Stomach (tissue), 9 donors: ENCODE data around the gene MCC. TPM values are rescaled to one million over a fixed set of nuclear protein-coding genes. Genes with fewer than 3 reads are reported as not detected.

Experiments used
- DNase-seq, 2 donors: peaks; one replicate each; pipeline versions ENCODE4 v3.0.0 to v3.0.0-alpha.2; 2013 to 2019
- H3K27ac ChIP-seq, 5 donors: fragments of 200-600 bp in 4 of 5; sonication (generic) in 4 of 5; one replicate each; pipeline ENCODE4 v1.5.1; 2013 to 2019; ENCODE audit warnings: mild to moderate bottlenecking in 1 of 5, moderate library complexity in 1 of 5
- H3K27me3 ChIP-seq, 3 donors: fragments of 200-600 bp; sonication (generic); one replicate each; pipeline ENCODE4 v1.5.1; 2017 to 2019; ENCODE audit warnings: mixed run types in 1 of 3
- H3K36me3 ChIP-seq, 4 donors: fragments of 200-600 bp; sonication (generic); 1 replicate in 3 of 4; 2 replicates in 1 of 4; pipeline ENCODE4 v1.5.1; 2016 to 2019
- H3K4me1 ChIP-seq, 4 donors: fragments of 200-600 bp; sonication (generic); one replicate each; pipeline ENCODE4 v1.5.1; 2016 to 2019
- H3K4me3 ChIP-seq, 4 donors: fragments of 200-600 bp; sonication (generic) in 3 of 4; one replicate each; pipeline ENCODE4 v1.5.1; 2016 to 2019; ENCODE audit warnings: mild to moderate bottlenecking in 1 of 4
- H3K9me3 ChIP-seq, 4 donors: fragments of 200-600 bp; sonication (generic); one replicate each; pipeline ENCODE4 v1.5.1; 2016 to 2019
- EP300 ChIP-seq: sonication (generic); formaldehyde crosslinking; IDR thresholded peaks from one replicate; pipeline ENCODE4 v1.6.1; 2017; ENCODE audit warnings: antibody characterized with exemption
- POLR2A ChIP-seq, 4 donors: fragments of 450-650 bp; IDR thresholded peaks; one replicate each; pipeline ENCODE4 v1.6.1; 2016; ENCODE audit warnings: antibody characterized with exemption in 4 of 4, control low read depth in 2 of 4, mild to moderate bottlenecking in 1 of 4, moderate library complexity in 1 of 4
- POLR2AphosphoS5 ChIP-seq, 3 donors: sonication (generic); formaldehyde crosslinking; IDR thresholded peaks; one replicate each; pipeline ENCODE4 v1.6.1; 2016; ENCODE audit warnings: antibody characterized with exemption in 3 of 3
- WGBS, 5 donors: extraction: QIAGEN DNeasy Blood & Tissue Kit in 3 of 5; methylation state at CpG; one replicate each; pipeline versions ENCODE4 v1.1.5 to v1.1.7; 2013 to 2018; 5-methylcytosine and 5-hydroxymethylcytosine counted together
- intact Hi-C: fragments of 100-400 bp; cut with DNase I; formaldehyde crosslinking; loops from one replicate; pipeline ENCODE4 v1.15.1; 2023; ENCODE audit warnings: low total_unique reads
- polyA plus RNA-seq, 3 donors: library from polyadenylated mRNA; stranded (reverse); fragments of 200-250 nt; gene quantifications; one replicate each; pipeline ENCODE4 v1.2.3, GENCODE V29; 2013
- total RNA-seq, 5 donors: library from RNA; depleted of rRNA; stranded (reverse); fragments of >200 nt; gene quantifications; one replicate each; pipeline versions ENCODE4 v1.1.0 to v1.2.3, GENCODE V29; 2014 to 2016
- TF ChIP-seq, protein P1 (sequence below), 7 experiments: fragments of 450-650 bp in 4 of 7; fragments of 200-600 bp in 3 of 7; sonication (generic) in 3 of 7; IDR thresholded peaks; one replicate each; pipeline ENCODE4 v1.5.1; 2016 to 2019; ENCODE audit warnings: antibody characterized with exemption in 7 of 7, control low read depth in 2 of 7, mild to moderate bottlenecking in 1 of 7
- donor health status: healthy with polysubstance abuse.
- donor health status: Bipolar disorder and iron deficiency.
- donor health status: healthy.

The MCC gene
- total and polyA plus RNA-seq, 8 donors, result 3.8 to 35.1 (median 8.9) TPM

DNA sequence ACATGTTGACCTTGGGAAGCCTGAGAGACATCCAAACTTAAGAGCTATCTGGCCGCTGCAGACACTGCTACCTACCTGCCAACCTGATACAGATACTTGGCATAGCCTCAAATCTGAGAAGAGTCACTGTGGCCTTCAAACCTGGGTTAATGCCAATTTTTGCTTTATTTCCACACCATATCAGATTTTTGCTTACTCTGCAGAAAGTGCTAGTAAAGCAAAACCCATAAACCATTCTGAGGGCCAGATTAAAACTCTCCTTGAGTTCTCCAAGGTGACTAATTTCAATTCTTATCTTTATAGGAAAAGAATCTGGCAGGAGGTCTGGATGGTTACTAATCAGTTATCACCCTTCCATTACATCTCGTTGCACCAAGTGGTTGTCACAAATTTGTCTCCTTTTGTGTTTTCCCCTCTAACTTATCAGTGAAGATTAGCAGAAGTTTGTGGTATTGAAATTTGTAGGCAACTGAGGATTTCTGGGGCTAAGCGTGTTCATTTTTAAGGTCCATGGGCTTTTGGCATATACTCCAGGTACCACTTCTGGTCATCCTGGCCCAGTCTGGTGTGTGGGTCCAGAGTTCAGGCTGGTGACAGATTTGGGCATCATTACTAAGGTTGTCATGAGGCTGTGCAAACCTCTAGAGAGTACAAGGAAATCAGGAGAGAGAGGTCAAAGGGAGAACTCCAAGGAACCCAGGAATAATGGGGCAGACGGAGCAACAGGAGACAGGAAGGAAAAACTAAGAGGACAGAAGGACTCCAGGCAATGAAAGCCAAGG, 231.4 kb downstream of the MCC start:
- no peak overlapping the region for H3K4me3 ChIP-seq
- peak in 1 of 2 donors; percentile 35 for DNase-seq
- no peaks in the 10 kb centered on the region for H3K36me3 ChIP-seq
- no peak for TF ChIP-seq POLR2A (IDR thresholded peaks at IDR 0.05)
- no peak for TF ChIP-seq EP300
- TF ChIP-seq, protein P1, sequence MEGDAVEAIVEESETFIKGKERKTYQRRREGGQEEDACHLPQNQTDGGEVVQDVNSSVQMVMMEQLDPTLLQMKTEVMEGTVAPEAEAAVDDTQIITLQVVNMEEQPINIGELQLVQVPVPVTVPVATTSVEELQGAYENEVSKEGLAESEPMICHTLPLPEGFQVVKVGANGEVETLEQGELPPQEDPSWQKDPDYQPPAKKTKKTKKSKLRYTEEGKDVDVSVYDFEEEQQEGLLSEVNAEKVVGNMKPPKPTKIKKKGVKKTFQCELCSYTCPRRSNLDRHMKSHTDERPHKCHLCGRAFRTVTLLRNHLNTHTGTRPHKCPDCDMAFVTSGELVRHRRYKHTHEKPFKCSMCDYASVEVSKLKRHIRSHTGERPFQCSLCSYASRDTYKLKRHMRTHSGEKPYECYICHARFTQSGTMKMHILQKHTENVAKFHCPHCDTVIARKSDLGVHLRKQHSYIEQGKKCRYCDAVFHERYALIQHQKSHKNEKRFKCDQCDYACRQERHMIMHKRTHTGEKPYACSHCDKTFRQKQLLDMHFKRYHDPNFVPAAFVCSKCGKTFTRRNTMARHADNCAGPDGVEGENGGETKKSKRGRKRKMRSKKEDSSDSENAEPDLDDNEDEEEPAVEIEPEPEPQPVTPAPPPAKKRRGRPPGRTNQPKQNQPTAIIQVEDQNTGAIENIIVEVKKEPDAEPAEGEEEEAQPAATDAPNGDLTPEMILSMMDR (IDR thresholded peaks at IDR 0.05), result no peak
- no peak for TF ChIP-seq POLR2AphosphoS5 (IDR thresholded peaks at IDR 0.05)
- intact Hi-C loops, result no loop called here
- H3K27ac ChIP-seq, result peak overlapping the region in 2 of 5 donors; percentile 25 to 29
- no peaks in the 10 kb centered on the region for H3K9me3 ChIP-seq
- WGBS, 5 donors, result 73 to 85% (median 77%) methylated on average over 4 of the region's 4 CpGs
- H3K27me3 ChIP-seq, result no peaks in the 10 kb centered on the region
- H3K4me1 ChIP-seq, result peaks cover 0 to 10% (median 4%) of the 10 kb centered on the region in 4 donors

DNA sequence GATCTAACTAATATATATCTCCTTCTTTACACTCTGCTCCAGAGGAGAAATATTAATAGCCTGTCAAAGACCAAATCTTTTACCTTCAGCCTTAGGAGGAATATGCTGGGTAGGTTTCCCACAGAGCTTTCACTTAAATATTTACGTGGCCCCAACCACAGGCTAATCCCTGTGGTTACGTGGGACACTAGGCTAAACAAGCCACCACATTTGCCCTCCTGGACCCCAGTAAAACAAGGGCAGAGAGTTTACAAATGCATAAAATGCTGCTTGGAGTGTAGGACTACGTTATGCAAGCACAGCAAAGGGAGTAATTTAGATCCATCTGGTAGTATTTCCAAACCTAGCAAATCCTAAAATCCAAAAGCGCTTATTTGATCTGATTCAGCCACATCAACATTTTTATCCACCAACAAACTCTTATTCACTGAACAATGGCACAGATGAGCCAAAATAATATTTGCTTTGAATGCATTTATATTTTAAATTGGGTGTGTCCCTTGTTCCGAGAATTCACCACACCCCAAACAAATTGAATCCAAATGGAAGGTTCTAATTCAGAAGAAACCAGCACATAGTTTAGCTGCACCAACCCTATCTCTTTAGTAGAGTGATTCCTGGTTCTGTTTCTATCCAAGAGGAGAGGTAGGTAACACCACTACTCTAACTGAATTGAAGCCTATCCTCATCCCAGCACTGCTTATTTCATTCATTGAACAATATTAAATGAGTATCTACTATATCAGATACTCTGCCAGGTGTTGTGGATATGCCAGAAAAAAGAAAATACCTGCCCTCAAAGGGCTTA, 232.5 kb downstream of the MCC start:
- intact Hi-C loops, result no loop called here
- WGBS, 5 donors, result 58 to 73% (median 69%) methylated on average over 5 of the region's 5 CpGs

DNA sequence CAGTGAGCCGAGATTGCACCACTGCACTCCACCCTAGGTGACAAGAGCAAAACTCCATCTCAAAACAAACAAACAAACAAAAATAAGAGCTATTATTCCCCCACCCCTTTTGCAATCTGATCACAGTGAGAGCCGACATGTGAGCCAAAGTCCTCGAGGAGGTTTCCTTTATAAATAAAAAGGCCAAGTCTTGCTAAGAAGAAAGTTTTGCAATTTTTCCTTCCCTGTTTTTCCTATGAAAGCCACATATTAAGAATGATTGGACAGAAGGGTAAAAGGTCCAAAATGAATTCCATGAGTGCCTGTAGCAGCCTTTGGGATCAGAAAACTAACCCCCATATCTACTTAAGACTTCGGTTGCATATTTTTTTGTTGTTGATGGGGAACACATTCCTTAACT, 233.1 kb downstream of the MCC start:
- Histone ChIP-seq H3K4me1 (peaks cover 0 to 23% (median 10%) of the 10 kb centered on the region in 4 donors), H3K36me3 (no peaks in the 10 kb centered on the region), H3K27ac (peak overlapping the region in 4 of 5 donors; percentile 3 to 51 (median 34)), H3K9me3 (no peaks in the 10 kb centered on the region), H3K4me3 (no peak overlapping the region), H3K27me3 (no peaks in the 10 kb centered on the region)
- WGBS, 5 donors, result 54 to 75% (median 72%) methylated on average over 4 of the region's 4 CpGs
- no peak for DNase-seq
- TF ChIP-seq EP300, result no peak
- TF ChIP-seq, protein P1 (IDR thresholded peaks at IDR 0.05), result no peak
- no peak for TF ChIP-seq POLR2A (IDR thresholded peaks at IDR 0.05)
- TF ChIP-seq POLR2AphosphoS5 (IDR thresholded peaks at IDR 0.05), result no peak
- intact Hi-C loops, result no loop called here

More for the DNA sequence above, 232.5 kb downstream of the MCC start:
- no peak overlapping the region for H3K4me3 ChIP-seq
- no peaks in the 10 kb centered on the region for H3K36me3 ChIP-seq
- no peaks in the 10 kb centered on the region for H3K27me3 ChIP-seq
- H3K27ac ChIP-seq, result peak overlapping the region in 4 of 5 donors; percentile 3 to 51 (median 27)
- H3K4me1 ChIP-seq, result peaks cover 0 to 16% (median 7%) of the 10 kb centered on the region in 4 donors
- no peak for DNase-seq
- TF ChIP-seq EP300, result no peak
- TF ChIP-seq POLR2AphosphoS5 (IDR thresholded peaks at IDR 0.05), result no peak
- no peak for TF ChIP-seq POLR2A (IDR thresholded peaks at IDR 0.05)
- TF ChIP-seq, protein P1 (IDR thresholded peaks at IDR 0.05), result no peak
- H3K9me3 ChIP-seq, result no peaks in the 10 kb centered on the region

DNA sequence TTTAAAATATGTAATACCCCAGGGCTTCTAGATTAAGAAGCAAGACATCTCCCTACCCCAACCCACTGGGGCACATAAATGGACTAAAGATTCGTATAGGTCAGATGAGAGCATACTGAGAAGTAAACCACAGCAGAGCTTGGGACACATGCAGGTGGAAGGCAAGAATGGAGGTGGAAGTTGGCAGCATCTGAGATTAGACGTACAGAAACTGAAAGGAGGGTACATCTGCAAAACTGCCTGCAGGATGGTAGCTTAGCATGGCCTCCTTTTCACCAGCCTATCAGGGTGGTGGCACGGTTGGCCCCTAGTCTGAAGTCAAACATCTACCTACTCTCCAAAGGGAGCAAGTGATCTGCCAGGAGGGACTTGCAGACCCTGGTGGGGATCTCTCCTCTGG, 235.2 kb downstream of the MCC start:
- WGBS, 5 donors, result 80 to 91% (median 87%) methylated on average over 3 of the region's 3 CpGs
- intact Hi-C loops, result no loop called here
- TF ChIP-seq EP300 (no peak), POLR2A (IDR thresholded peaks at IDR 0.05) (no peak), POLR2AphosphoS5 (IDR thresholded peaks at IDR 0.05) (no peak)
- TF ChIP-seq, protein P1 (IDR thresholded peaks at IDR 0.05), result no peak
- H3K4me3 ChIP-seq, result no peak overlapping the region
- H3K27me3 ChIP-seq, result no peaks in the 10 kb centered on the region
- DNase-seq, result no peak
- H3K36me3 ChIP-seq, result no peaks in the 10 kb centered on the region
- H3K9me3 ChIP-seq, result no peaks in the 10 kb centered on the region
- H3K27ac ChIP-seq, result no peak overlapping the region
- peaks cover 0 to 33% (median 17%) of the 10 kb centered on the region in 4 donors for H3K4me1 ChIP-seq
